Astrocyte of the hippocampus (primary cell): ENCODE results near the gene CNTN2.

Experiments
- DNase-seq: peaks from one replicate; pipeline ENCODE4 v3.0.0; 2011; ENCODE audit warnings: low read depth, low spot score

Gene CNTN2

DNA sequence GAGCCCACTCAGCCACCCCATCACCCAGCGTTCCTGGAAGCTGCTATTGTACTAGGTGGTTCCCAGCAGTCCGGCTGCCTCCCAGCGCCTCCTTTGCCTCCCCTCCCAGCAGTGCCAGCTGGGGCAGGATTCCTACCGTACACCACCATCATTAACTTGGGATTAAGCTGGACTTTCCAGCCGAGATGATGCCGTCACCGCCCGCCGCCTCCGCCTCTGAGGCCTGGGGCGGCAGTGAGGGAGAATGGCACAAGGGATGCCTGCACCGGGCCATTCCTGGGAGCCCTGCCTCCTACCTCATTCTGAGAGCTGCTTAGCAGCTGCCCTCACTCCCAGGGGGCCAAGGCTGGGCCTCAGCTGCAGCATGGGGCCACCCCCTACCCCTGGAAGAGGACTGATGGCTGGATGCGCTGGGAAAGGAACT, 13.2 kb downstream of the CNTN2 start:
- peak; percentile 32 for DNase-seq

DNA sequence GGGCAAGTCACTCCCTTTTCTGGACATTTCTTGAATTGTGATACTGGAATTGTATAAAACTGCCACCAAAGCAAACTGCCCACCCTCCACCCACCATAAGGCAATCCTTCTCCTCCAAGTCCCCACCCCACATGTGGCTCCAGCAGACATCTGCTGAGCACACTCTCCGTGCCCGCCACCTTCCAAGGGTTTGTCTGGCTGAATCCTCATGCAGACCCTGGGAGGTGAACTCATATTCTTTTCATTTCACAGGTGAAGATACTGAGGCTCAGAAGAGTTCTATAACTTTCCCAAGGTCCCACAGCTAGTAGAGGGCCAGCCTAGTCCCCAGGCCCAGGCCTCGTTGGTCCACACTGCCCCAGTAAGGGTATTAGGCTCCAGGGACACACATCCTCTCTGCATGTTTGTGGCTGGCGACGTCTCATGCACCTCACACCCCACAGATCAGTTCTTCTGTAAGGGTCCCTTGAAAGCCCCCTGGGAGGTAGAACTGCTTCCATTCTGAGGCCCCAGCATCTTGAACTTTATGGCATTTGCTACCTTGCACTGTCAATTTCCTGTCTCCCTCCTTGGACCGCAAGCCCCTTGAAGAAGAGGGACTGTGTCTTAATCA, 14.1 kb downstream of the CNTN2 start:
- DNase-seq, result no peak

DNA sequence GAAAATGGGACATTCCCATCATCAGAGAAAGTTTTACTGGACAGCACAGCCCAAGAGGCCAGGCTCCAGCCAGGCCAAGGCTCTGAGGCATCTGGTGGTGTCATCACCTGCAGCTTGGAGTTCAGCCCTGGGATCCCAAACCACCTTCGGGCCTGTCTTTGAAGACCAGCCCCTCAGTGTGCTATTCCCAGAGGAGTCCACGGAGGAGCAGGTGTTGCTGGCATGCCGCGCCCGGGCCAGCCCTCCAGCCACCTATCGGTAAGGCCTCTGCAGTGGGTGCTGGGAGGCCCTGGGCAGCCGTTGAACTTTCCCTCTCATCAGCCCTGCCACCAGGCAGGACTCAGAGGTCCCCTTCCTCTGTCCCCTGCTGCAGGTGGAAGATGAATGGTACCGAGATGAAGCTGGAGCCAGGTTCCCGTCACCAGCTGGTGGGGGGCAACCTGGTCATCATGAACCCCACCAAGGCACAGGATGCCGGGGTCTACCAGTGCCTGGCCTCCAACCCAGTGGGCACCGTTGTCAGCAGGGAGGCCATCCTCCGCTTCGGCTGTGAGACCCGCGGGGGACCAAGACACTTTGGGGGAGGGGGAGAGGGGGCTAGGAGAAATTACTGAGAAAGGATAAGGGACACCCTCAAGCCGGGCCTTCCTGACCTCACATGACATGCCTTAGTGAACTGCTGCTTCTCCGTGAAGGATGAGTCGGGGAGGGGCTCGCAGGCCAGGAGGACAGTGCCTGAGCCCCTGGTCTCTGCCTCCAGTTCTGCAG, 15.0 kb downstream of the CNTN2 start:
- DNase-seq, result no peak

GRCh38 chr1:205058853-205059252, 15.8 kb downstream of the CNTN2 start:
- no peak for DNase-seq

- no peak for DNase-seq
Observed at GRCh38 chr1:205059660-205060059, 16.6 kb downstream of the CNTN2 start.

- no peak for DNase-seq
Observed at GRCh38 chr1:205060746-205061145, 17.7 kb downstream of the CNTN2 start.

- no peak for DNase-seq
Observed at GRCh38 chr1:205061227-205061626, 18.2 kb downstream of the CNTN2 start.

- DNase-seq, result peak; percentile 89
Observed at GRCh38 chr1:205061665-205062069, 18.7 kb downstream of the CNTN2 start.

DNA sequence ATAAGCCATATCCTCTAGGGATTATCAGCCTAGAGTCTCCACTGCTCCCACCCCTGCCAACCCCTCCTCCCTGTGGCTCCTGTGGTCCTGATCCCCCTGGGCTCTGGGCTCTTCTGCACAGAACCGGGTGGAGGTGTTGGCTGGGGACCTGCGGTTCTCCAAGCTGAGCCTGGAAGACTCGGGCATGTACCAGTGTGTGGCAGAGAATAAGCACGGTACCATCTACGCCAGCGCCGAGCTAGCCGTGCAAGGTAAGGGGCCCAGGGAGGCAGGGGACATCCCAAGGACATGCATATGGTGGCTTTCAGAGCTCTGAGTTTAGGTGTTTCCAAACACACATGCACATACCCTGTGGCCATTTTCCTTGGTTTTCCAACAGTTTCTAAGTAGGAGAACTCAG, 19.3 kb downstream of the CNTN2 start:
- DNase-seq, result no peak

GRCh38 chr1:205062895-205063294, 19.9 kb downstream of the CNTN2 start:
- DNase-seq, result no peak

DNA sequence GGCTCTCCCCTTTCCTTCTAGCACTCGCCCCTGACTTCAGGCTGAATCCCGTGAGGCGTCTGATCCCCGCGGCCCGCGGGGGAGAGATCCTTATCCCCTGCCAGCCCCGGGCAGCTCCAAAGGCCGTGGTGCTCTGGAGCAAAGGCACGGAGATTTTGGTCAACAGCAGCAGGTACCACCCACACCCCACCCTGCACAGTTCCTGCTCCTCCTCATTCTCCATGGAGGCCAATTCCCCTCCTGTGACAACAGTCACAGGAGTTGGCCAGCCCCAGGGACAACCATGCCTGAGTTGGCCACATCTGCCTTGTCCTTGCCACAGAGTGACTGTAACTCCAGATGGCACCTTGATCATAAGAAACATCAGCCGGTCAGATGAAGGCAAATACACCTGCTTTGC, 21.3 kb downstream of the CNTN2 start:
- DNase-seq, result no peak

- DNase-seq, result no peak
Observed at GRCh38 chr1:205064741-205065316, 21.8 kb downstream of the CNTN2 start.

- DNase-seq, result no peak
Observed at GRCh38 chr1:205065666-205066065, 22.7 kb downstream of the CNTN2 start.

DNA sequence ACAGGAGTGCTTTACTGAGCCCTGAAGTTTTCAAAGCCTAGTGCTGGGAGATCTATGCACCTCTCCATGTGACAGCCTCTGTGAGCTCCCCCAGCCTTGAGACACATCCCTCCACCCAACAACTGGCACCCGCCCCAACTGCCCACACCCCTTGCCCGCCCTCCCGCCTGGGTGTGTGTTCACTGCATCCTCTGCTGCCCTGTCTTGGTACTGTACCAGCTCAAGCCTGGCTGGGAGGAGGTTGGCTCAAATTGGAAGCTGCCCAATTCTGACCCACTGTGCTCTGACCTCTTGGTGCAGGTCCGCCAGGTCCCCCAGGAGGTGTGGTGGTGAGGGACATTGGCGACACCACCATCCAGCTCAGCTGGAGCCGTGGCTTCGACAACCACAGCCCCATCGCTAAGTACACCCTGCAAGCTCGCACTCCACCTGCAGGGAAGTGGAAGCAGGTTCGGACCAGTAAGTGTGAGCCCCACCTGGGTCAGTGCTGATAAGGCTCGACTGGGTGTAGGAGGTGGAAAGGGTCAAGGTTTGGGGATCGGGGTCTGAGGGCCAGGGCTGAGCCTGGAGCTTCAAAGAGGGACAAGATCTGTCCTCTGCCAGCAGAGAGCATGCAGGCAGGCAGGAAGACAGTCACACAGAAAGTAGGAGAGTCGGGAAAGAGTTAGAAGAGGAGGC, 23.3 kb downstream of the CNTN2 start:
- peak; percentile 22 for DNase-seq

GRCh38 chr1:205067031-205067430, 24.0 kb downstream of the CNTN2 start:
- DNase-seq, result no peak

DNA sequence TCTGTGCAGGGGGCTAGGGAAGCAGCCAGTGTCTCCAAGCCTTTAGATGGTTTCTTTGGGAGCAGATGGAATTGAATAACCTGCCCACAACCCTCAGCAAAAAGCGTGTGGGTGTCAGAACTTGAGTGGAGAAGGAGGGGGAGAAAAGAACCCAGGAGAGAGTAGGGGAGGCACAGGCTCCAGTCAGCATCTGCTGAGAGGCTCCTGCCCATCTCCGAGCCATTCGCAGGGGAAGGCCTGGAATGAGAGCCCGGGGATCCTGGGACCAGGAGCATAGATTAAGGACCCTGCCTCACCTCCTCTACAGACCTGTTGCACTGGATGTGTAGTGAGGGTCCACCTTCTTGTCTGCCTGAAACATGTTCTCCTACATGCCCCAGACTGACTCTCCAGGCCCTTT, 25.0 kb downstream of the CNTN2 start:
- no peak for DNase-seq

DNA sequence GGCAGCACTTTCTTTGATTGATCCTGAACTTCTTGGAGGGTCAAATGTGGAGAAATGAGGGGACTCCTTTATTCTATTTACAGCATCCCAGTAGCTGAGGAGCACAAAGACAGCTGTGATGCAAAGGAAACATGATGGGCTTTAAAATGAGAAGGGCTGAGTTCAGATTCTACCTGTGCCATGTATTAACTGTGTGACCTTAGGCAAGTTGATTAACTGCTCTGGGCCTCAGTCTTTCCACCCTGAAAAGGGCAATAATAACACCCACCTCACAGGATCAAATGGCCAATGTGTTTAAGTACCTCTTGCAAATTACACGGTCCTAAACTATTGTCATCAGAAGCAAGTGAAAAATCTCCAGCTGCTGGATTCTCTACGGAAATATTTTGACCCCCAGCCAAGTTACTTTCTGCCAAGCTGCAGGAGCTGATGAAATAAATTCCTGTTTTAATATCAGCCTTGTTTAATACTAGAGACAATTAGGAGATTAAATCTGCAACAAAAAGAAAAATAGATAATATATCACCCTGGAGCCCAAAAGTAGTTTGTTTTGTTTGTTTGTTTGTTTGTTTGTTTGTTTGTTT, 25.5 kb downstream of the CNTN2 start:
- peak; percentile 23 for DNase-seq

DNA sequence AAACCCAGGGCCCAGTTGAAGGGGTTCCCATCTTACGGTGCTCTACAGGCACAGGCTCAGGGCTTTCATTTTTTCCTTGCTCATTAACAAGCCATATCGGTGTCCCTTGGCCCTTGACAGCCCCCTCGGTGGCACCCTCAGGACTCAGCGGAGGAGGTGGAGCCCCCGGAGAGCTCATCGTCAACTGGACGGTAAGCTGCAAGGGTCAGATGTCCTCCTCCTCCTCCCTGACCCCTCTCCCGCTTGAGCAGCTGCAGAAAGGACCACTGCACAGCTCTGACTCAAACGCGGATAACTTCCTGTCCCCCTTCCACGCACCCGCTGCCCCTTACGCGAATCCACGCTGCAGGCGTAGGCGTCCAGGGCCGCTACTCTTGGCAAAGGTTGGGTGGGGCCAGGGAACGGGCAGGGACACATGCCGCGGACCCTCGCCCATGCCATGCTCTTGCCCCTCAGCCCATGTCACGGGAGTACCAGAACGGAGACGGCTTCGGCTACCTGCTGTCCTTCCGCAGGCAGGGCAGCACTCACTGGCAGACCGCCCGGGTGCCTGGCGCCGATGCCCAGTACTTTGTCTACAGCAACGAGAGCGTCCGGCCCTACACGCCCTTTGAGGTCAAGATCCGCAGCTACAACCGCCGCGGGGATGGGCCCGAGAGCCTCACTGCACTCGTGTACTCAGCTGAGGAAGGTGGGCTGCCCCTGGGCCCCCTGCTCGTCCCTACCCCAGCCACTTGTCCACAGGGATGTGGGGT, 26.5 kb downstream of the CNTN2 start:
- DNase-seq, result no peak

- no peak for DNase-seq
Observed at GRCh38 chr1:205071028-205071409, 28.0 kb downstream of the CNTN2 start.

DNA sequence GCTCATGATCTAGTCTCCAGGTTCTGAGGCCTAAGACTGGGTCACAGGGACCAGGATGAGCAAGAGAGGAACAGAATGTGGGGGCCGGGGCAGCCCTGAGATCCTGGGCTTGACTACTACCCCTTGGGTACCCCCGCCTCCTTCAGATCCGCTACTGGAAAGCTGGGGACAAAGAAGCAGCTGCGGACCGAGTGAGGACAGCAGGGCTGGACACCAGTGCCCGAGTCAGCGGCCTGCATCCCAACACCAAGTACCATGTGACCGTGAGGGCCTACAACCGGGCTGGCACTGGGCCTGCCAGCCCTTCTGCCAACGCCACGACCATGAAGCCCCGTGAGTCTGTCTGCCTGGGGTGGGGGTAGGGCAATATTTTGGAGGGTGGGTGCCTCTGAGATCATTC, 28.8 kb downstream of the CNTN2 start:
- no peak for DNase-seq

GRCh38 chr1:205072286-205072685, 29.3 kb downstream of the CNTN2 start:
- DNase-seq, result no peak
